ENCODE data around the gene IFI35. TPM values are rescaled to one million over a fixed set of nuclear protein-coding genes. Genes with fewer than 3 reads are reported as not detected.
"Not testable (repeated sequence)": the region's sequence is repeated elsewhere in the genome, so short reads cannot be mapped to it uniquely, and the experiment has no call there.

IFI35 gene
- total RNA-seq, 1 donor from 2014 or later: 45.2 TPM

DNA sequence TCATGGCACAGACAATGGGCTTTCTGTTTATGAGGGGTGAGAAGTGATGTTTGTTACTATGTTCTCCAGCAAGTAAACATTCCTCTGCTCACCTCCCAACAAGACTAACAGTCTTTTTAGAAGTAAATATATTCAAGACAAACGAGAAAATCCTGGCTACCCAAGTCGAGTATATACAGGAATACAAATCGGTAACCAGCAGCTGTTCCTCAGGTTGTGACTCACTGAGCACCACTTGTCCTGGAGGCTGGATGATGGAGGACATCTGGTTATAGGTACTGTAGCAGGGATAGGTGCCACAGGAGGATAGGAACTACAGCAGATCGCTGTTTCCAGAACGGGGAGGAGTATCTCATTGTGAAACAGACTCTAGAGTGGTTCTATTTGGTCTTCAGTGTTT is 13.7 kb upstream of the IFI35 start:
- H3K9me3 ChIP-seq: no peaks in the 10 kb centered on the region
- TF ChIP-seq, protein P1, sequence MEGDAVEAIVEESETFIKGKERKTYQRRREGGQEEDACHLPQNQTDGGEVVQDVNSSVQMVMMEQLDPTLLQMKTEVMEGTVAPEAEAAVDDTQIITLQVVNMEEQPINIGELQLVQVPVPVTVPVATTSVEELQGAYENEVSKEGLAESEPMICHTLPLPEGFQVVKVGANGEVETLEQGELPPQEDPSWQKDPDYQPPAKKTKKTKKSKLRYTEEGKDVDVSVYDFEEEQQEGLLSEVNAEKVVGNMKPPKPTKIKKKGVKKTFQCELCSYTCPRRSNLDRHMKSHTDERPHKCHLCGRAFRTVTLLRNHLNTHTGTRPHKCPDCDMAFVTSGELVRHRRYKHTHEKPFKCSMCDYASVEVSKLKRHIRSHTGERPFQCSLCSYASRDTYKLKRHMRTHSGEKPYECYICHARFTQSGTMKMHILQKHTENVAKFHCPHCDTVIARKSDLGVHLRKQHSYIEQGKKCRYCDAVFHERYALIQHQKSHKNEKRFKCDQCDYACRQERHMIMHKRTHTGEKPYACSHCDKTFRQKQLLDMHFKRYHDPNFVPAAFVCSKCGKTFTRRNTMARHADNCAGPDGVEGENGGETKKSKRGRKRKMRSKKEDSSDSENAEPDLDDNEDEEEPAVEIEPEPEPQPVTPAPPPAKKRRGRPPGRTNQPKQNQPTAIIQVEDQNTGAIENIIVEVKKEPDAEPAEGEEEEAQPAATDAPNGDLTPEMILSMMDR (IDR thresholded peaks at IDR 0.05): no peak
- no peak for DNase-seq (ENCODE audit: low spot score in 2 of 2)
- peaks cover 39 to 47% of the 10 kb centered on the region in 2 donors for H3K36me3 ChIP-seq
- H3K27ac ChIP-seq: no peak overlapping the region
- H3K27me3 ChIP-seq: no peaks in the 10 kb centered on the region
- peaks cover 0 to 5% of the 10 kb centered on the region in 2 donors for H3K4me1 ChIP-seq
- intact Hi-C loops (cut with DNase I): loop anchor here (10.0 kb wide), 1 partner anchor 148 kb away; the partner anchor contains the start of gene AOC2
- no peak overlapping the region for H3K4me3 ChIP-seq

DNA sequence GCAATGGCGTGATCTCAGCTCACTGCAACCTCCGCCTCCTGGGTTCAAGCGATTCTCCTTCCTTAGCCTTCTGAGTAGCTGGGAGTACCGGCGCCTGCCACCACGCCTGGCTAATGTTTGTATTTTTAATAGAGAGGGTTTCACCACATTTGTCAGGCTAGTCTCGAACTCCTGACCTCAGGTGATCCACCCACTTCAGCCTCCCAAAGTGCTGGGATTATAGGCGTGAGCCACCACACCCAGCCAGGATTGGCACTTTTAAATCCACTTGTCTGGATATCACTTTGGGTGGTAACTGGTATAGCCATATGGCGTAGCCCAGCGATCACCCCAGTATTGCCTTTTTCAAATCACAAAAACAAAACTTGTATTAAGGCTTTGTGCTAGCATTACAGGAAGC is 12.7 kb upstream of the IFI35 start:
- not testable (repeated sequence) for DNase-seq (ENCODE audit: low spot score in 2 of 2)
- H3K36me3 ChIP-seq: peaks cover 30 to 36% of the 10 kb centered on the region in 2 donors

DNA sequence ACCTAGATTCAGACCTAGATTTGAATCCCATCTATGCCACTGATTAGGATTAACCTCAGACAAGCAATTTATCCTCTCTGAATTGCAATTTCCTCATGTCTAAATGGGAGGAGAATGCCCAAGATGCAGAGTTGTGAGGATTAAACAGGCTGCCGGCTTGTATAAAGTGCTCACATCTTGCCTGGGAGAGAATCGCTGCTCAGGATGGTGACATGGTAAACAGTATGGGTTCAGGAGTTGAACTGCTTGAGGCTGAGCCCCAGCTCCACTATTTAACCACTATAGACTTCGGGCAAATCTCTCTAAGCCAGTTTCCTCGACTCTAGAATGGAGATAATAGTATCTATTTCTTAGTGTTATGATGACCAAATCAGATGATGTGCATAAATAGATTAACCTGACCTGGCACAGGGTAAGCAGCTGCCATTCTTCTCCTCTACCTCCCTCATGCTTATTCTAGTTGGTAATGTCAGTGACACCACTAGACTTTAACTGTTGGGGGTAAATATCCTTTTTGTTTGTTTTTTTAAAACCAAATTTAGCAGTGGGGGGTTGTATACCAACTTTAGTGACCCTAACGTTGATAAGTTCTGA is 9.1 kb upstream of the IFI35 start:
- H3K4me3 ChIP-seq: peak overlapping the region; percentile 18 to 40
- no peaks in the 10 kb centered on the region for H3K9me3 ChIP-seq
- no peak for DNase-seq (ENCODE audit: low spot score in 2 of 2)
- intact Hi-C loops (cut with DNase I): loop anchor here (10.0 kb wide), 1 partner anchor 153 kb away; the partner anchor contains the start of gene AOC2
- H3K4me1 ChIP-seq: peaks cover 7 to 13% of the 10 kb centered on the region in 2 donors
- peaks cover 26 to 38% of the 10 kb centered on the region in 2 donors for H3K36me3 ChIP-seq
- H3K27ac ChIP-seq: peak overlapping the region; percentile 61 to 91
- TF ChIP-seq, protein P1 (IDR thresholded peaks at IDR 0.05): no peak
- H3K27me3 ChIP-seq: no peaks in the 10 kb centered on the region

More for the DNA sequence above, 12.7 kb upstream of the IFI35 start:
- H3K27ac ChIP-seq, H3K9me3 ChIP-seq, H3K27me3 ChIP-seq, H3K4me3 ChIP-seq, H3K4me1 ChIP-seq: not testable (repeated sequence)
- intact Hi-C loops (cut with DNase I): loop anchor here (10.0 kb wide), 1 partner anchor 149 kb away; the partner anchor contains the start of gene AOC2

DNA sequence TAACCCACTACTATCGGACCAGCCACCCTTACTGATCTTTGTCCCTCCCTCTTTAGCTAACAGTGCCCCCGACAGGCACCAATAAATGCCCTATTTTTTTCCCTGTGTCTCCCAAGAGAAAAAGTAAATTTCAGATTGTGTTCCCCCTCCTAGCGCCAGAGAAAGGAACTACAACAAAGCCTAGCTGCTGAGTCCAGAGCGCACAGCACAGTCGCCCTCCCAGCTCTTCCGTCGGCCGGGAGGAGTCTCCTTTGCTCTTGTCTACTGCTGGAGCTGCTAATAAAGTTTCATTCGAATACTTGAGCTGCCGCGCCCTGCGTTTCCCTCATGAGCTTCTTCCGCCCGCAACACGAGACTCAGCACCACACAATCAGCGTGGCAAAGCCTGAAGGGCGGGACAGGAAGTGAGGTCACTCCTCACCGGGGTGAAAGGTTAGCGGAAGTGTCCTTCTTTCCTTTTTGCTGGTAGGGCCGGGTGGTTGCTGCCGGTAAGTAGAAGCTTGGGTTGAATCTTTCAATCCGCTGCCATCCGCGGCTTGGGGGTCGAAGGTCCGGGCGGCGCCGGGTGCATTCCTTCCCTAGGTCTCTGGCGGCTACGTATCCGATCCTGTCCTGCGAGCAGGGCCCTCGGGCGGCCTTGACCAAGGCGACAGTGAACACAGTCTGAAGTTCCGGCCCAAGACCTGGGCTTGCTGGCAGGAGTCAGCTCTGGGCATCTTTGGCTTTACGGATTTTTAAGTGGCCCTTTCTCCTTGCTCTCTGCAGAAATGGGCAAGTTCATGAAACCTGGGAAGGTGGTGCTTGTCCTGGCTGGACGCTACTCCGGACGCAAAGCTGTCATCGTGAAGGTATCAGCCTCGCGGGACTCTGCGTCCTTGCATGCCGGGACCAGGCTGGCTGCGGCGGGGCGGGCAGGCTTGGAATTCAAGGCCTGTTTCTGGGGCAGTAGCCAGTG is 8.3 kb upstream of the IFI35 start, which contains the start of gene RPL27:
RPL27 (plus strand) TSS at position 436 of the 955 bp plus-strand sequence; CDS start at position 768, 332 bp downstream.
- H3K4me1 ChIP-seq: peaks cover 7 to 13% of the 10 kb centered on the region in 2 donors
- peaks cover 34 to 40% of the 10 kb centered on the region in 2 donors for H3K36me3 ChIP-seq
- no peaks in the 10 kb centered on the region for H3K27me3 ChIP-seq
- TF ChIP-seq, protein P1 (IDR thresholded peaks at IDR 0.05): peak; percentile 89 to 91 (median 90)
- peak within 1 kb of the TSS; percentile 78 to 94 for H3K4me3 ChIP-seq
- intact Hi-C loops (cut with DNase I): loop anchor here (1.0 to 10.0 kb wide), 5 partner anchors 18 to 153 kb away; partner anchors contain the start of genes AARSD1, AOC2, BRCA1 and PTGES3L
- peak; percentile 95 to 100 for DNase-seq (ENCODE audit: low spot score in 2 of 2)
- no peaks in the 10 kb centered on the region for H3K9me3 ChIP-seq
- H3K27ac ChIP-seq: peak within 1 kb of the TSS; percentile 81 to 91

DNA sequence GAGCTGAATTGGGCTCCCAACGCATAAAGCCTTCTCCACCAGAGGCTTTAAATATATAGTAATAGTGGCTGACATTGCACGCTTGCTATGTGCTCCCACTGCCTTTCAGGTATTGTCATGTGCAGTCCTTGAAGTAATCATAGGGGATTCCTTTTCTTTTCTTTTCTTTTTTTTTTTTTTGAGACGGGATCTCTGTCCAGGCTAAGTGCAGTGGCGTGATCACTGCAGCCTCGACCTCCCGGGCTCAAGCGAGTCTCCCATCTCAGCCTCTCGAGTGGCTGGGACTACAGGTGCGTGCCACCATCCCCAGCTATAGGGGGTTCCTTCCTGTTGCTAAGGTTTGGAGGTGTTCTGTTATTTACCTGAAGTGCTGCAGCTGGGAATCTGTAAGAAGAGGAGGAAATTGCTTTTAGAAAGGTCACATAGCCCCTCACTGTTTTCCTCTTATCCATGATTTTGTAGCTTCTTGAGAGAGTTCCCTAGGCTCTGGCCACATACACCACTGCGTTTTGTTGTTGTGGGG is 7.5 kb upstream of the IFI35 start:
- Histone ChIP-seq H3K9me3 (no peaks in the 10 kb centered on the region), H3K4me1 (peaks cover 7 to 13% of the 10 kb centered on the region in 2 donors), H3K27me3 (no peaks in the 10 kb centered on the region), H3K36me3 (peaks cover 38 to 45% of the 10 kb centered on the region in 2 donors), H3K27ac (peak overlapping the region; percentile 81 to 91), H3K4me3 (peak overlapping the region; percentile 78 to 94)
- intact Hi-C loops (cut with DNase I): loop anchor here (2.0 to 10.0 kb wide), 2 partner anchors 26 to 154 kb away; partner anchors contain the start of genes AOC2 and RND2
- DNase-seq (ENCODE audit: low spot score in 2 of 2): no peak
- TF ChIP-seq, protein P1 (IDR thresholded peaks at IDR 0.05): no peak

DNA sequence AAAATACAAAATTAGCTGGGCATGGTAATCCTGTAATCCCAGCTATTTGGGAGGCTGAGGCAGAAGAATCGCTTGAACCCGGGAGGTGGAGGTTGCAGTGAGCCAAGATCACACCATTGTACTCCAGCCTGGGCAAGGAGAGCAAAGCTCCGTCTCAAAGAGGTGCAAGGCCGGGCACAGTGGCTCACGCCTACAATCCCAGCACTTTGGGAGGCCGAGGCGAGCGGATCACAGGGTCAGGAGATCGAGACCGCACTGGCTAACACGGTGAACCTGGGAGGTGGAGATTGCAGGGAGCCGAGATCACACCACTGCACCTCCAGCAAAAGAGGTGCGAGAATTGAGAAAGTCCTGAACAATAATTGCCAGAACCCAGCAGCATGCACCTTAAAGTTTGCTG is 5.7 kb upstream of the IFI35 start:
- DNase-seq (ENCODE audit: low spot score in 2 of 2); intact Hi-C loops (cut with DNase I); H3K27ac ChIP-seq; H3K27me3 ChIP-seq; H3K4me3 ChIP-seq; H3K9me3 ChIP-seq: not testable (repeated sequence)
- H3K36me3 ChIP-seq: peaks cover 38 to 51% of the 10 kb centered on the region in 2 donors
- H3K4me1 ChIP-seq: peaks cover 7 to 13% of the 10 kb centered on the region in 2 donors

Measured in ascending aorta (tissue), 2 donors.